Measurements from ENCODE around the gene ELOVL6.

DNA sequence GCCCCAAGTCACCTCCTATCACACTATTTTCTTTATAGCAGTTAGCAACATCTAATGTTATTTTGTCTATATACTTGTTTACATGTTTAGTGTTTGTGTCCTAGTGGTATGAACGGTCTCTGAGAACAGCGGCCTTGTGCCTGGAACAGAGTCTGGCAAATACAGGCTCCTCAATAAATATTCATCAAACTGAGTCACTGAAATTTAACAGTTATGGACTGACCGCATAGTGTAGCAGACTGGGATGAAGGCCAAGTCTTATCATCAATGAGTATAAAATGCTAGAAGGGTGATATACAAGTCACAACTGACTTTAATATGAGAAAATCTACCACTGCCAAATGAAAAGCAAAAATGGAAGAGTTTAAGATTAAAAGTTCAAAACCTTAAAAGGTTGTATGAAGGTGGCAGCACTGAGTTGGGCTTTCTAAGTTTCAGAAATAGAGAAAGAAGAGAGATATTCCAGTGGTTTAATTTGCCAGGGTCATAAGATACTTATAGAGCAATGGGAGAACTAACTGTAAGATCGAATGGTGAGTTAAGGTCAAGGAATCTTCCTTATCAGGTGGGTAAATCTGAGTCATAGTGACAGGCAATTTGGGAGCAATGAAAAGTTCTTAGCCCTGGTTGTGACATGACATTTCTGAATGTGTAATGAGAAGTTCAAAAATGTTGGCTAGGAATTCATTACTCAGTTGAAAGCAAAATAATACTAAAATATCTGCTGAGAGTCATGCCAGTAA is 34.9 kb downstream of the ELOVL6 start:
- TF ChIP-seq, protein P1, sequence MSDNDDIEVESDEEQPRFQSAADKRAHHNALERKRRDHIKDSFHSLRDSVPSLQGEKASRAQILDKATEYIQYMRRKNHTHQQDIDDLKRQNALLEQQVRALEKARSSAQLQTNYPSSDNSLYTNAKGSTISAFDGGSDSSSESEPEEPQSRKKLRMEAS (IDR thresholded peaks at IDR 0.05), result no peak
- TF ChIP-seq POLR2AphosphoS5 (IDR thresholded peaks at IDR 0.05; ENCODE audit: low read depth, low read length) (no peak), EGR1 (IDR thresholded peaks at IDR 0.05; ENCODE audit: low read depth) (no peak)
- TF ChIP-seq, protein P2, sequence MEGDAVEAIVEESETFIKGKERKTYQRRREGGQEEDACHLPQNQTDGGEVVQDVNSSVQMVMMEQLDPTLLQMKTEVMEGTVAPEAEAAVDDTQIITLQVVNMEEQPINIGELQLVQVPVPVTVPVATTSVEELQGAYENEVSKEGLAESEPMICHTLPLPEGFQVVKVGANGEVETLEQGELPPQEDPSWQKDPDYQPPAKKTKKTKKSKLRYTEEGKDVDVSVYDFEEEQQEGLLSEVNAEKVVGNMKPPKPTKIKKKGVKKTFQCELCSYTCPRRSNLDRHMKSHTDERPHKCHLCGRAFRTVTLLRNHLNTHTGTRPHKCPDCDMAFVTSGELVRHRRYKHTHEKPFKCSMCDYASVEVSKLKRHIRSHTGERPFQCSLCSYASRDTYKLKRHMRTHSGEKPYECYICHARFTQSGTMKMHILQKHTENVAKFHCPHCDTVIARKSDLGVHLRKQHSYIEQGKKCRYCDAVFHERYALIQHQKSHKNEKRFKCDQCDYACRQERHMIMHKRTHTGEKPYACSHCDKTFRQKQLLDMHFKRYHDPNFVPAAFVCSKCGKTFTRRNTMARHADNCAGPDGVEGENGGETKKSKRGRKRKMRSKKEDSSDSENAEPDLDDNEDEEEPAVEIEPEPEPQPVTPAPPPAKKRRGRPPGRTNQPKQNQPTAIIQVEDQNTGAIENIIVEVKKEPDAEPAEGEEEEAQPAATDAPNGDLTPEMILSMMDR (IDR thresholded peaks at IDR 0.05 in 2 of 3, conservative IDR thresholded peaks at IDR 0.05 in 1 of 3; ENCODE audit: borderline replicate concordance in 1 of 3, insufficient read depth in 1 of 3, low read depth in 2 of 3, low read length in 2 of 3), result no peak
- TF ChIP-seq, protein P3, sequence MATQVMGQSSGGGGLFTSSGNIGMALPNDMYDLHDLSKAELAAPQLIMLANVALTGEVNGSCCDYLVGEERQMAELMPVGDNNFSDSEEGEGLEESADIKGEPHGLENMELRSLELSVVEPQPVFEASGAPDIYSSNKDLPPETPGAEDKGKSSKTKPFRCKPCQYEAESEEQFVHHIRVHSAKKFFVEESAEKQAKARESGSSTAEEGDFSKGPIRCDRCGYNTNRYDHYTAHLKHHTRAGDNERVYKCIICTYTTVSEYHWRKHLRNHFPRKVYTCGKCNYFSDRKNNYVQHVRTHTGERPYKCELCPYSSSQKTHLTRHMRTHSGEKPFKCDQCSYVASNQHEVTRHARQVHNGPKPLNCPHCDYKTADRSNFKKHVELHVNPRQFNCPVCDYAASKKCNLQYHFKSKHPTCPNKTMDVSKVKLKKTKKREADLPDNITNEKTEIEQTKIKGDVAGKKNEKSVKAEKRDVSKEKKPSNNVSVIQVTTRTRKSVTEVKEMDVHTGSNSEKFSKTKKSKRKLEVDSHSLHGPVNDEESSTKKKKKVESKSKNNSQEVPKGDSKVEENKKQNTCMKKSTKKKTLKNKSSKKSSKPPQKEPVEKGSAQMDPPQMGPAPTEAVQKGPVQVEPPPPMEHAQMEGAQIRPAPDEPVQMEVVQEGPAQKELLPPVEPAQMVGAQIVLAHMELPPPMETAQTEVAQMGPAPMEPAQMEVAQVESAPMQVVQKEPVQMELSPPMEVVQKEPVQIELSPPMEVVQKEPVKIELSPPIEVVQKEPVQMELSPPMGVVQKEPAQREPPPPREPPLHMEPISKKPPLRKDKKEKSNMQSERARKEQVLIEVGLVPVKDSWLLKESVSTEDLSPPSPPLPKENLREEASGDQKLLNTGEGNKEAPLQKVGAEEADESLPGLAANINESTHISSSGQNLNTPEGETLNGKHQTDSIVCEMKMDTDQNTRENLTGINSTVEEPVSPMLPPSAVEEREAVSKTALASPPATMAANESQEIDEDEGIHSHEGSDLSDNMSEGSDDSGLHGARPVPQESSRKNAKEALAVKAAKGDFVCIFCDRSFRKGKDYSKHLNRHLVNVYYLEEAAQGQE (IDR thresholded peaks at IDR 0.05; ENCODE audit: low read depth), result no peak
